GM19468 (cell line): ENCODE results near the gene TTR.

ENCODE experiments used
- ATAC-seq: cut with Tn5 transposase; IDR thresholded peaks from one replicate; pipeline ENCODE4 v1.9.1; 2021; ENCODE audit warnings: mild to moderate bottlenecking, moderate library complexity, moderate number of reproducible peaks; ENCODE audit not compliant: unreplicated experiment; ENCODE audit errors: extremely low read depth

The TTR gene

GRCh38 chr18:31577195-31577594 lies 14.5 kb upstream of the TTR start:
- no peak for ATAC-seq

GRCh38 chr18:31578126-31578525 lies 13.6 kb upstream of the TTR start:
- no peak for ATAC-seq

GRCh38 chr18:31579375-31579774 lies 12.3 kb upstream of the TTR start:
- no peak for ATAC-seq

- no peak for ATAC-seq
These were observed 10.0 kb upstream of the TTR start for GRCh38 chr18:31581498-31582197.

GRCh38 chr18:31583185-31583854 lies 8.4 kb upstream of the TTR start:
- ATAC-seq: no peak

- ATAC-seq: no peak
These were observed 5.7 kb upstream of the TTR start for GRCh38 chr18:31585991-31586390.

GRCh38 chr18:31586616-31587015 lies 5.1 kb upstream of the TTR start:
- ATAC-seq: no peak

GRCh38 chr18:31587529-31587928 lies 4.1 kb upstream of the TTR start:
- no peak for ATAC-seq

- no peak for ATAC-seq
These were observed 1.1 kb upstream of the TTR start for GRCh38 chr18:31590570-31590969.

GRCh38 chr18:31591113-31591512 lies 564 bp upstream of the TTR start:
- no peak for ATAC-seq

- ATAC-seq: no peak
These were observed 955 bp downstream of the TTR start for GRCh38 chr18:31592506-31593157.

- ATAC-seq: no peak
These were observed 3.6 kb downstream of the TTR start for GRCh38 chr18:31595121-31595771.

- ATAC-seq: no peak
These were observed 4.6 kb downstream of the TTR start for GRCh38 chr18:31596081-31596872.

- ATAC-seq: no peak
These were observed 6.5 kb downstream of the TTR start for GRCh38 chr18:31598021-31598805.

- ATAC-seq: no peak
These were observed 11.6 kb downstream of the TTR start for GRCh38 chr18:31603315-31603714.

GRCh38 chr18:31606265-31606664 lies 14.6 kb downstream of the TTR start:
- ATAC-seq: no peak

GRCh38 chr18:31607384-31607783 lies 15.7 kb downstream of the TTR start:
- no peak for ATAC-seq

GRCh38 chr18:31609886-31610285 lies 18.2 kb downstream of the TTR start:
- ATAC-seq: no peak
